DMS153 treated with DMSO at 0.1 percent for 48 hours (cell line): ENCODE data around the gene SPATA31E1.
"Not testable (repeated sequence)": the region's sequence is repeated elsewhere in the genome, so short reads cannot be mapped to it uniquely, and the experiment has no call there.

Experiments
- DNase-seq: peaks from one replicate; lab custom pipeline; 2025; ENCODE audit not compliant: unreplicated experiment; lab: John Stamatoyannopoulos, UW

The SPATA31E1 gene

DNA sequence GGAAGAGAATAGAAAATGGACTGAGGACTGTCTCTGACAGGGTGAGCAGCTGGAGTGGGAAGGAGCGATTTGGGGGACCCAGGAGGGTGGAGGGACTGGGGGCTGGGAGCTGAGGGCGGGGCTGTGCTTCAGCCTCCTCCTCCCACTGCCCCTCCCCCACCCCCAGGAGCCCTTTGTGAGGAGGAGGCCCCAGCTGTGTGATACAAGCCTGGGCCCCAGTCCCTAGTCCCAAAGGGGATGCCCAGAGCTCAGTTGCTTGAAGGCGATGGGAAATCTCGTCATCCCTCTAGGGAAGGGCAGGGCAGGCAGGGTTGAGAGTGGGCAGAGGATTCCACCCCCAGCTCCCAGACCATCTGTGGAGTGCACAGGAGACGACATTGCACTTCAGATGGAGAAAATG, at the start of gene SPATA31E1:
Gene SPATA31E1 (plus strand): TSS at position 251 of the 400 bp plus-strand sequence. CDS start 15 bp downstream, at position 266.
- DNase-seq, result no peak

DNA sequence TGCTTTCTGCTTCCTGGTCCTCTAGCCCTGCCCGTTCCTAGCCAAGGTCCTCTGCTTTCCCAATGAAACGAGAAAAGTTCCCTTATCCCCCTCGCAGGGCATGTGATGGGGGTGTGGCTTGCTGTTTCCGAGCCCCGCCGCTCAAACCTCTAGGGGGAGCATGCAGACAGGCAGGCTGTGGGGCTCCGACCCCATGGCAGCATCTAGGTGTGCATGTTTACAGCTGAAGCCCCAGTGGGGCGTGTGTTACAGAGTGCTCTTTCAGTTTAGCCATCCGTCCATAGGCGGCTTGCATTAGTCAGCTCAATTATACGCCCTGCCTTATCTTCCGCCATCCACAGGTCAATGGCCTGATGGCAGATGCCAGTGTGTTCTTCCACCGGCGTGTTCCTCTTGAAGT, 48.3 kb upstream of the SPATA31E1 start:
- DNase-seq, result no peak

DNA sequence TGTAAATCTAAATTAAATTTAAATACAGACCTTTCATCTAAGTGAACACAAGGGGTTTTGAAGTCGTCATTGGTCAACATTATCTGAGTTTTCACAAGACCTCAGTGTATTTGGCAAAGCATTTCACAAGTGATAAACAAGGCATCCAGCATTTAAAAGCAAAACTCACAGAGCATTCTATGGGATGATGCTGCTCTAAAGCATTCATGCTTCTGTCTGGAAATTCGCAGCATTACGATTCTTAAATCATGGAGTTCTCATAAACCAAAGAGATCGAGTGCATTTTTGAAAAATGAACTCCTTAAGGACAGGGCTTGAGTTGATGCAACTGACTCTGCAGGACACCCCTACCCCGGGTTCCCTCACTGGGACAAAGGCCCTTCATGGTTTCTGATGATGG, 46.1 kb upstream of the SPATA31E1 start:
- no peak for DNase-seq

DNA sequence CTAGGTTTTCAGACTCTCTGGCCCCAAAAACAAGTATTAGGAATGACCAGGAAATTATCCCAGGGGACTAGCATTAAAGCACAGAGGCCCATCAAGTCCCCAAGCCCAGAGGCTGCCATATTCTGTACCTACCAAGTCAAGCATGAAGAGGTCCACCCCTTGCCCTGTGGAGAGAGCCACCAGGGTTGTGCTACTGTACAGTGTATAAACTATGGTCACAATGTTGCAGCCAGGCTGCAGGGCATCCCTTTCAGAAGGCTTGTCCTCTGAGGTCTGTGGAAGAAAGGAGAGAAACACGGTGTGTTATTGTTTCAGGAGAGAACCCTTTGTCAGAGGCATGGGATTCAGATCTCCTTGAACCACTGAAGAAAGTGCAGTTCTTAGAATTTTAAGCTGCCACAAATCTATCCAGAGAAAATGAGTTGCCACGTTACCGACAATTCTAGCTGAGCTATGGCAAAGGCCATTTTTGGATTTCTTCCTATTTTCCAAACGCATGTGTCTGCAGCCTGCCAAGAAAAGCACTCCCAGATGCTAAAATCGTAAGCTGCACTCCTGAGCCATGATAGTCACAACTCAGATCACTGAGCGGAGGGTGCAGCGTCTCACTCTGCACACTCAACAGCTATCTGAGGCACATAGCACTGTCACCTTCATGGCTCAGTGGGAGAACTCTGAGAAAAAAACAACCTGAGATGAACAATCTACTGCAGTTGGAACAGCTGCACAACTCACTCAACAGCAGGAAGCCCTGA, 45.5 kb upstream of the SPATA31E1 start:
- DNase-seq, result no peak

DNA sequence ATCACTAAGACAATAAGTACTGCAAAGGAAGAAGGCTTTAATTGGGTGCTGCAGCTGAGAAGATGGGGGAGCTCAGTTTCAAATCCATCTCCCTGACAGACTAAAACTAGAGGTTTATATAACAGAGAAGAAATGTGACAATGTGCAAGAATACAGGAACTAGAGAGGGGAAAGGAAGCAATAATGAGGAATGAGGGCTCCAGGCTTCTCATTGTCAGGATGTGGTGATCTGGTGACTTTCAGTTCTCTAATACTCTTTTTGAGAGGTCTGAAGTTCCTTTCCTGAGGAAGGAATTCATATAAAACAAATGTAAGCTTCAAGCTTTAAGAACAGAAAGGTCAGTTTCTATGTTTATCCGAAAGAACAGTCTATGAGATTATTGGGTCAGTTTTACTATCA, 42.5 kb upstream of the SPATA31E1 start:
- DNase-seq, result no peak

DNA sequence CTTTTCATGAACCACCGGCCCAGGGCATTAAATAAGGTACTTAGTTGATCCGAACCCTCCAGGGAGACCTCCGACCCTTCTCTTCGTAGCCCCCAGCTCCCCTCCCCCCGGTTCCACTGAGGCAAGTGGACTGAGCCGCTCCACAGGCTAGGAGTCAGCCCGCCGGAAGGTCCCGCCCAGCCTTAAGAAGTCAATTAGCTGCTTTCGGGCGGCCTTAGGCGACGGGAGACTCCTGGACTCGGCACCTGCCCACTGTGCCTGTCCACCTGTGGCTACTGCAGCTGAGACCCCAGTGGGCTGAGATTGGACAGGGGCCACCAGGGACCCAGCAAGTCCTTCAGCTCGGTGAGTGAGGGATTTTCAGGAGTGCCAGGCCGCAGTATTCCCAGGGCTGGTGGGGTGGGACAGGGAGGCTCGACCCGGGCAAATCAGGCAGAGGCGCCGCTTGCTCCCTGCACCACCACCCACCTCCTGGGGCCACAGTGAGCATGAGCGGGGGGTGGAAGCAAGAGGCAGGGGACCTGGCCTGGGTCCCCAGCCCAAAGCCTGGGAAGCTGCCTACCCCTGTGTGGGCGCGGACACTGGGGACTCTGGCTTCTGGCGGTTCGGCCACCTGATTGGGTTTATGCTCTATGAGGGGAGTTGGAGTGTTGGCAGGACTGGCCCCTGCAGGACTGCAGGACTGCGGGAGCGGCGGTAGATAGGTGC, 39.6 kb upstream of the SPATA31E1 start:
- no peak for DNase-seq

DNA sequence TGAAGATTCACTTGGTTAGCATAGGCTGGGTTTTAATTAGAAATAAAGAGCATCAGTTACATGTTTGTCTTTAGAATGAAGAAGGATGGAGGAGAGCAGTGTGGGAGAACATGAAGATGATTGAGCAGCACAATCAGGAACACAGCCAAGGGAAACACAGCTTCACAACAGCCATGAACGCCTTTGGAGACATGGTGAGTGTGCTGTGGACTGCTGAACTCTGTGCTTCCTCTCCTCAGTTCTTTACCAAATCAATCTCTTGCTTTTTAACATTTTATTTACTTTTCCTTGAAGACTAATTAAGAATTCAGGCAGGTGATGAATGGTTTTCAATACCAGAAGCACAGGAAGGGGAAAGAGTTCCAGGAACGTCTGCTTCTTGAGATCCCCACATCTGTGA, 38.2 kb upstream of the SPATA31E1 start:
- no peak for DNase-seq

DNA sequence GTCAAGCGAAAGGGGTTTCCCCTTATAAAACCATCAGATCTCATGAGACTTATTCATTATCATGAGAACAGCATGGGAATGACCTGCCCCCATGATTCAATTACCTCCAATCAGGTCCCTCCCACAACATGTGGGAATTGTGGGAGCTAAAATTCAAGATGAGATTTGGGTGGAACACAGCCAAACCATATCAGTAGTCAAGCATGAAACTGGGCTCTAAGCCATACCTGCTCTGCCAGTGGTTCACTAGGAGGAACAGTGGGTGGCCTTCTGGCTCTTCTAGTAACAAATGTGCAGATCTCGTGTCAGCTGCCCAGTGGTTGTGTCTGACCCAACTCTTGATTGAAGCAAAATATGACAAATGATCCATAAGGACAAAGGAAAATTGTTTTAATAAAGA, 34.9 kb upstream of the SPATA31E1 start:
- DNase-seq, result not testable (repeated sequence)

DNA sequence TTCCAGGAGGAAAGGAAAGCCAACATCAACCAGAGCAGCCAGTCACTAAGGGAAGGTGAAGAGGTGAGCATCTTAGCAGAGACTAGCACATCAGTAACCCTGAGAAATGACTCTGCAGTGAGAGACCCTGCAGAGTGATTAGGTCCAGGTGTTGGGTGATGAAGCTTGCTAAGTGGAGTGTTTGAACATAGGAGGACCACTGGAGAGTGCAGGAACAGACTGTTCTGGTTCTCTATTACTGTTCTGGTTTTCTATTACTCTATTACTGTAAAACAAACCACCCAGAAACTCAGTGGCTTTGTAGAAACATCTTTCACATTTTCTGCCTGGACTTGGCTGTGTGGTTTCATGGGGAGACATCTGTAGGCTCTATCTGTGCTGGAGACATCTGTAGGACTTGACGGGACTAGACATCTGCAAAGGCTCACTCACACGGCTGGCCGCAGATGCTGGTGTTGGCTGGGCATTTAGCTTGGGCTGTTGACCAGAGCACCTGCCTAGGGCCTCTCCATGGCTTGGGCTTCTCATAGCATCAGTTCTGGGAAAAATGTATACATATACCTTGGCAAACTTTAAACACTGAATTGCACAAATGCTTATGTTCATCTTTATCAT, 33.4 kb upstream of the SPATA31E1 start:
- no peak for DNase-seq

DNA sequence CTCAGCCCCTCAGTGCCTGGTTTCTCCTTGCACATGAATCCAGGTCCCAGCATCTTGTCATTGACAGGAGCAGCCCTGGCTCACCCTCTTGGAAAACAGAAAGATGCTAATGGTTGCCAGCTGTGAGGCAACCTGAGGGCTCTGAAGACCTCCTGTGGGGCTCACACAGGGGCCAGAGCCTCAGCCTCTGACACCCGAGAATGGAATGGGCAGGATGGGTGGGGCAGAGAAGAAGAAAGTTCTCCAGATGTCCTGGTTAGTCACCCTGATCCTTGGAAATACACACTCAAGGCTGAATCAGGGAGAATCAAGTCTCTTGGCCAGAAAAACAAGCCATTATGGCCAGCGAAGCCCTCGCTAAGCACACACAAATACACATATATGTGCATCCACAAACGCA, 32.3 kb upstream of the SPATA31E1 start:
- no peak for DNase-seq

DNA sequence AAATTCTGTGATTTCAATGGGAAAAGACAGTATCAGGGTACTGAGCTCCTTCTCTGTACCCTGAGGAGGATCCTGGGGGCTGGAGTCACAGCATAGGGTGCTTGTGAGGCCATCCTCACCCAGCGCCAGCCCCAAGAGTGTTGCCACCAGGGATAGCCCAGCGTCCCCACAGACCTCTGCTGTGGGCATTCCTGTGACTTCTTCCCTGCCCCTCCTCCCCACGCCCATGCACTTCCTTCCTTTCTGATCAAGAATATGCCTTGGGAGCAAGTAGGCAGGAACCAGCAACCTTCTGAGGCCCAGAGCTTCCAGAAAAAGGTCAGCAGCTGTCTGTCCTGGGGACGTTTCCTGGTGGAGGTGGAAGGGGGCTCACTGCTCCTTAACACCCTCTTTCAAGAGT, 31.5 kb upstream of the SPATA31E1 start:
- DNase-seq, result not testable (repeated sequence)

DNA sequence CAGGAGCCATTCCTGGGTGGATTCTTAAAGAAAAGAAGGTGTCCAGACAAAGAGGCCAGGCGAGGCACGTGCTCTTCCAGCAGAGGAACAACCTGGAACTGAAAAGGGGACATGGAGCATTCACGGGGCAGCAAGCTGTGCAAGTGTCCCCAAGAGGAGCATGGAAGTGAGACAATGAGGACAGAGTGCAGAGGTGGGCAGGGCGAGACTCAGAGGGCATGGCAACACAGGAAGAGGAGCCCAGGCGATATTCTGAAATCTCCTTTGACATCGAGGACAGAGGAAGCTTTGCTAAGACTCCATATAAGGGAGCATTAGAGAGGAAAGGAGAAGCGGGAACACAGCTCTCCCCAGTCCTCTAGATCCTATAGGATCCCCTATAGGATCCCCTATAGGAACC, 29.4 kb upstream of the SPATA31E1 start:
- no peak for DNase-seq

DNA sequence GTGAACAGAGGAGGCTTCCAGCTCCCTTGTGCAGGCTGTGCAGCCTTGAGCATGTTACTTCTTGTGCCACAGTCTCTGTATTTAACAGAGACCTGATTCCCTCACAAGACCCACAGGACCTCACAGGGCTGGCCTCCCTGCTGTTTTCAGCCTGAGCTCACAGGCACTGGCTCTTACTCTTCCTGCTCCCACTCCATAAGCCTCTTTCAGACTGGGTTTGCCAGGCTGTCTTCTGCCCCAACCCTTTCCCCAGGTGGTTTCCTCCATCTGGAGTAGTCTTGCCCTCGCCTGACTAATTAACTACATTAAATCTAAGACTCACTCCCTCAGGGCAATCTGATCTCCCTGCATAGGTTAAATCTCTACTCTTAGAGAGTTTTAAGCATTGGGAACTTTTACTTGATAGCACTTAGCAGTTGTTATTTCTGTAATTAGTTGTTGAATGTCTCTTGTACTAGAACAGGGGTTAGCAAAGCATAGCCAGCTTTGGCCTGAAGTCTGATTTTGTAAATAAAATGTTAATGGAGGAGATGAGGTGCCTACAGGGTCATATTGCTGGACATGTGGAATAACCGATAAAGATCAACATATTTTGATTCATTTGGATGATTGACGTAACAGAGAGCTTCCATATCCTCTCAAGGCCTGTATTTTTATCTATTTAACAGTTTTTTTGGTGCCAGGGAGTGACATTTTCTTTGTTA, 28.6 kb upstream of the SPATA31E1 start:
- no peak for DNase-seq

DNA sequence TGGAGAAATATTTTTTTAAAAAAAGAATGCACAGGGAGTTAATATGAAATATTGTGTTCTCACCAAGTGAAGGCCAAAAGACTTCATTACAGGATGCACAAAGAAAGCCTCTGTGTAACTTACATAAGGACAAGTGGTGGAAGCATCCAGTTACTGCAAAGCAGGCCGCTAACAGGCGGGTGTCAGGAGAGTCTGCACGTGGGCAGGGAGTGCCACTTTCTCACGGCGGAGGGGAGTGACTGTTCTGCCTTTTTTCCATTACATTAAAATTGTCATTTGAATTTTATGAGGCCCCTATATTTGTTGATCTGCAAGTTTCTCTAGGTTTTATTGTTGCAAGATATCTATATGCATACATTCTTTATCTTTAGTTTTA, 28.1 kb upstream of the SPATA31E1 start:
- DNase-seq, result no peak

DNA sequence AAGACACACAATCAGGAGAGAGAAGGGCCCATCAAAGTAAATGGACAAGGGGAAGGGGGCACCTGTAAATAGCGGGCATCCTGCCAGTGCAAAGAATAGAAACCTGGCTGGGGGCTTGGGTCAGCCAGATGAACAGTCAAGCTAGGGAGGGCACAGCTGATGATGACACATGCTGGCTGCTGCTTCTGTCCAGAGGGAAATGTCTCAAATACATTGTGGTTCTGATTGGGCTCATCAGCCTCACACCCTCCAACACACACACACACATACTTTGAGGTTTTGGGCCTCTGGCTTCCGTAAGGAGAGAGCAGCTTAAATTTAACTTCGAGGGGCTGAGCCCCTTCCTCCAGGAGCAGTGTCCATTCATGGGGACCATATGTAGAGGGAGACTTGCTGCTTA, 27.6 kb upstream of the SPATA31E1 start:
- no peak for DNase-seq

DNA sequence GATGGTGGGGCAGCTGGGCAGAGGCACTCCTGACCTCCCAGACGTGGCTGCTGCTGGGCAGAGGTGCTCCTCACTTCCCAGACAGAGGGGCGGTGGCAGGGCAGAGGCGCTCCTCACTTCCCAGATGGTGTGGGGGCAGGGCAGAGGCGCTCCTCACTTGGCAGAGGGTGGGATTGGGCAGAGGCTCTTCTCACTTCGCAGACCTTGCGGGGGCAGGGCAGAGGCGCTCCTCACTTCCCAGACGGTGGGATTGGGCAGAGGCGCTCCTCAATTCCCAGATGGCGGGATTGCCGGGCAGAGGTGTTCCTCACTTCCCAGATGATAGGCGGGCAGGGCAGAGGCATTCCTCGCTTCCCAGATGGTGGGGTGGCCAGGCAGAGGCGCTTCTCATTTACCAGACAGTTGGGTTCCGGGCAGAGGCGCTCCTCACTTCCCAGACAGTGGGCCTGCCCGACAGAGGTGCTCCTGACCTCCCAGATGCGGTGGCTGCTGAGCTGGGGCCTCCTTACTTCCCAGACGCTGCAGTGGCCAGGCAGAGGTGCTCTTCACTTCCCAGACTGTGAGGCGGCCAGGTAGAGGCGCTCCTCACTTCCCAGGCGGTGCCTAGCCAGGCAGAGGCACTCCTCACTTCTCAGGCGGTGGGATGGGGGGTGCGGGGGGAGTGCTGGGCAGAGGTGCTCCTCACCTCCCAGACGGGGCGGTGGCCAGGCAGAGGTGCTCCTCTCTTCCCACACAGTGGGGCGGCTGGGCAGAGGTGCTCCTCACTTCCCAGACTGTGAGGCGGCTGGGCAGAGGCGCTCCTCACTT, 25.3 kb upstream of the SPATA31E1 start:
- no peak for DNase-seq

DNA sequence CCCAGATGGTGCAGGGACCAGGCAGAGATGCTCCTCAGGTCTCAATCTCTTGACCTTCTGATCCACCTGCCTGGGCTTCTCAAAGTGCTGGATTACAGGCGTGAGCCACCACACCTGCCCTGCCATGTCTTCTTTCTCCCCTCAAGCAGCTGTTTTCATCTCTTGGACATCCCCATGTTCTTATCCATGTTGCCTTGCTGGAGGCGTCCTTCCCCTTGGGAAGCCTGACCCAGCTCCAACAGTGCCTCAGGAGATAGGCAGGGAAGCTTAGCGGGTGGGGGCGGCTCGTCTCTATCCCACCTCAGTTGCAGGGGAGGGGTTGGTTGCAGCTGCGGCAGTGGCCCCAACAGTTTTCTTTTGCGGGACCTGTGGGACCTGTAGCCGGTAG, 24.7 kb upstream of the SPATA31E1 start:
- no peak for DNase-seq

DNA sequence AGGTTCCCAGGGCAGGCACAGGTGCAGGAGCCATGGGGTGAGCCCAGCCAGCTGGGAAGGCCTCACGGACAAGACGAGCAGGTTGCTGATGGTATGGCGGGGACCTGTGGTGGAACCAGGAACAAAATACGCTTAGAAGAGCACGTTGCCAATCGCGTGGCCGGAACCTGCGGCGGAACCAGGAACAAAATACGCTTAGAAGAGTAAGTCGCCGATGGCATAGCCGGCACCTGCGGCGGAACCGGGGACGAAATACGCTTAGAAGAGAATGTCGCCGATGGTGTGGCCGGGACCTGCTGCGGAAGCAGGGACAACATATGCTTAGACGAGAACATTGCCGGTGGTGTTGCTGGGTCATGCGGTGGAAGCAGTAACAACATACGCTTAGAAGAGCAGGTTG, 23.5 kb upstream of the SPATA31E1 start:
- no peak for DNase-seq

DNA sequence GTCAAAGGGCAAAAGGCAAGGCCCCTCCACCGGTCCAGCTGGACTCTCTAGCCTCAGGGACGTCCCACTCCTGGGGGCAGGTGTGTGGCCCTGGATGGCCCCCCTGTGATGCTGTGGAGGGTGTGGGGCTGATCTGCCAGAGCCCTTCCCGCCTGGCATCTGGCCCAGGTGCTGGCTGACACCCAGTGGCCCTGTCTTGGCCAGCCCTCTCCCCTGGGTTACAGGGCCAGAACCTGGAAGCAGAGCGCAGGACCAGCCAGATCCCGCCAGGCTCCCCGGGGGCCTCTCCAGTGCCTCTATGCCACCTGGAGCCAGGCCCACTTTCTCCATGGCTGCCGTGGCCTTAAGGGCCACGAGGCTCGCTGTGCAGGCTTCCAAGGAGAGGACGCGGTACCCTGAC, 22.9 kb upstream of the SPATA31E1 start:
- no peak for DNase-seq

DNA sequence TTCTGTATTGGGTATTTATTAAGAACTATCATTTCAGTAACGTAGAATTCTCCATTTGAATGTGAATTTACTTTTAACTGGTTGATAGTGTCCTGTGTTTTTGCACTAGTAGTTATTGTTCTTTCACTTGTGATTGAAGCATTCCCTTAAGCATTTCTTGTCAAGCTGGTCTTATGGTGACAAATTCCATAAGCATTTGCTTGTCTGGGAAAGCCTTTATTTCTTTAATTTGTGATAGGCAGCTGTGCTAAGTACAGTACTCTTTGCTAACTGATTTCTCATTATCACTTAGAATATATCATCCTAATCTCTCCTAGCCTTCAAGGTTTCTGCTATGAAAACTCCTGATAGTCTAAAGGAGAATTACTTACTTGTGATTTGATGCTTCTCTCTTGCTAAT, 21.3 kb upstream of the SPATA31E1 start:
- DNase-seq, result no peak
